Colonic mucosa (tissue), 4 donors: ENCODE results near the gene PTPRN2. TPM values are rescaled to one million over a fixed set of nuclear protein-coding genes. Genes with fewer than 3 reads are reported as not detected.

Experiments used
- DNase-seq: peaks from one replicate; pipeline ENCODE4 v3.0.0-alpha.2; 2020
- H3K27ac ChIP-seq: fragments of 200-600 bp; one replicate; pipeline ENCODE4 v1.8.0; 2021
- H3K27me3 ChIP-seq: fragments of 200-600 bp; one replicate; pipeline ENCODE4 v1.8.0; 2021
- H3K36me3 ChIP-seq: fragments of 200-600 bp; one replicate; pipeline ENCODE4 v1.8.0; 2021
- H3K4me1 ChIP-seq: fragments of 200-600 bp; one replicate; pipeline ENCODE4 v1.8.0; 2021; ENCODE audit warnings: mild to moderate bottlenecking
- H3K4me3 ChIP-seq: fragments of 200-600 bp; one replicate; pipeline ENCODE4 v1.8.0; 2021
- H3K9ac ChIP-seq, 2 donors: one replicate each; pipeline ENCODE4 v1.7.0; 2013; ENCODE audit warnings: control low read depth in 2 of 2, low read depth in 2 of 2, low read length in 2 of 2
- H3K9me3 ChIP-seq: fragments of 200-600 bp; one replicate; pipeline ENCODE4 v1.8.0; 2021
- CTCF ChIP-seq: fragments of 200-600 bp; IDR thresholded peaks from one replicate; pipeline ENCODE4 v1.8.0; 2022; ENCODE audit warnings: antibody characterized with exemption, mild to moderate bottlenecking
- intact Hi-C: fragments of 100-400 bp; cut with DNase I; formaldehyde crosslinking; loops from one replicate; pipeline ENCODE4 v1.14.1; 2022
- total RNA-seq, 2 donors: library from RNA; stranded (reverse); fragmentation: NEBNext Ultra II Directional in 1 of 2; extraction: Animal tissue kit (Norgen Biotek cat#: 25700) in 1 of 2; gene quantifications; one replicate each; pipeline ENCODE4 v1.2.1, GENCODE V29; 2021
- donor health status: healthy.
- donor health status: DM: no; HTN: no; CAD: no.
- donor health status: DM: no; HTN: no; CAD: no.

The PTPRN2 gene
- total RNA-seq, 2 donors from 2014 or later: 14.7 to 21.6 TPM

DNA sequence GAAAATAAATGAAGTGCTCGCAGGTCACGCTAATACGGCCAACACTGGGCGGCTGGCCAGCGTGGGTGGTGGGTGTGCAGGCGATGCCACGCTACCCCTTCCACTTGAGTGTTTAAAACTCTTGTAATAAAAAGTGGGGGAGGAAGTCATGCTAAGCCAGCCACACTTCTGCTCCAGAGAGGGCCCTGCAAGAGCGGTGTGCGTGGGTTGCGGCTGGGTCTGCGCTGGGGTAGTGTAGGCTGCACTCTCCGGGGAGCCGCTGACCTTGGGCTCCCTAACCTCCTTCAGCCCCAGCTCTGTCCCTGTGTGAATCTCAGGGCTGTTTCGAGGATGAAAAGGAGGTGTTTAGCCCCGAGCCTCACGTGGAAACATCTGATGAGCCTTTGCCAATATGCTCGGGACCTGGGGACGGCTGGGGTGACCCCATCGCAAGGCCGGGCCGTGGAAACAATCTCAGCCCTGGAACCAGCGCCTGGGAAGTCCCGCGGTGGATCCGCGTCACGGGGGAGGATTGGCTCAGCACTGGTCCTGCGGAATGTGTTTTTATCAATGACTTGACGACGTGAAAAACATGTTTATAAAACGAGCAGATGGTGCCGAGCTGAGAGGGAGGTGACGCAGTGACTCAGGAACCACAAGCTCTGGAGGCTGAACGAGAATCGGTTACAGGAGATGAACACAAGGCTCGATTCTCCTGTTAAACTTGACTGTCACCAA is 972.4 kb downstream of the PTPRN2 start:
- Histone ChIP-seq H3K27me3 (no peaks in the 10 kb centered on the region), H3K27ac (no peak overlapping the region), H3K9me3 (no peaks in the 10 kb centered on the region), H3K9ac (no peak overlapping the region), H3K4me1 (no peaks in the 10 kb centered on the region), H3K4me3 (no peak overlapping the region), H3K36me3 (no peaks in the 10 kb centered on the region)
- no peak for TF ChIP-seq CTCF
- intact Hi-C loops: no loop called here
- no peak for DNase-seq

GRCh38 chr7:157614457-157615020 is 973.1 kb downstream of the PTPRN2 start:
- DNase-seq: no peak
- H3K4me3 ChIP-seq: no peak overlapping the region
- no peak for TF ChIP-seq CTCF
- no peak overlapping the region for H3K27ac ChIP-seq
- no peaks in the 10 kb centered on the region for H3K4me1 ChIP-seq
- intact Hi-C loops: no loop called here
- H3K36me3 ChIP-seq: no peaks in the 10 kb centered on the region
- no peak overlapping the region for H3K9ac ChIP-seq
- no peaks in the 10 kb centered on the region for H3K9me3 ChIP-seq
- no peaks in the 10 kb centered on the region for H3K27me3 ChIP-seq

DNA sequence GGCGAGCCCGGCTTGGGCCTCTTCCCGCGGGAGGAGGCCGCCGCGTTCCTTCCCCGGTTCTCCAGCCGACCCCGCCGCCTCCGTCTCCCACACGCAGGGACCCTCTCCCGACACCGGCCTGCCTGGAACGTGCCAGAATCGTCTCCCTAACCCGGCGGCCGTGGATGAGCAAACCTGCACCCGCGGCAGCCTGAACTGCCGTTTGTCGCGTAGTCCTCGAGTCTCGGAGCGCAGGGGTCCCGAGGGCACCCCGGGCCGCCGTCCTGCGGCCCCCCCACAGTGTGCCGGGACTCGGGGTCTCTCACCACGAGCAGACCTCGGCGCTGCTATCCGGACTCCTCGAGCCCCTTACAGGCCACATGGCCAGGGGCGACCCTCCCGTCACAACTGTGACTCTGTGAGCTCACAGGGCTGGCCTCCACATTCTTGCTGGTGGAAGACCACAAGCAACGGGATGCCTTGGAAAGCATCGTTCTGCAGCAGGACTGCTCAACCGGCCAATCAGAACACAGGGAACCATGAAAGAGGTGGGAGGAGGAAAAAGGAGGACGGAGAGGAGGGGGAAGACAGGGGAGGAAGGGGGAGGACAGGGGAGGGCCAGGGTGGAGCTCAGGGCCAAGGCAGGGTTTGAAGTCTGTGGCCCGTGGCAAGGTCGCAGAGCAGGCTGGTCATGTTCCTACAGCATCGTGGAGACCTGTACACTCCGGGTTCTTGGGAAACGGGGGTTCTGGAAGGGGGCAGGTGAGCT is 973.9 kb downstream of the PTPRN2 start:
- intact Hi-C loops: no loop called here
- DNase-seq: no peak
- H3K27ac ChIP-seq: no peak overlapping the region

GRCh38 chr7:157612664-157613561 is 974.7 kb downstream of the PTPRN2 start:
- H3K9me3 ChIP-seq: no peaks in the 10 kb centered on the region
- H3K27me3 ChIP-seq: no peaks in the 10 kb centered on the region
- intact Hi-C loops: no loop called here
- H3K27ac ChIP-seq: no peak overlapping the region
- H3K36me3 ChIP-seq: no peaks in the 10 kb centered on the region
- peak overlapping the region; percentile 45 for H3K4me3 ChIP-seq
- H3K4me1 ChIP-seq: no peaks in the 10 kb centered on the region
- peak; percentile 29 for DNase-seq
- TF ChIP-seq CTCF: no peak
- peak overlapping the region in 1 of 2 donors; percentile 62 for H3K9ac ChIP-seq

More for the DNA sequence above, 973.9 kb downstream of the PTPRN2 start:
- Histone ChIP-seq H3K4me3 (peak overlapping the region; percentile 45), H3K9me3 (no peaks in the 10 kb centered on the region), H3K27me3 (no peaks in the 10 kb centered on the region), H3K9ac (peak overlapping the region in 1 of 2 donors; percentile 62), H3K36me3 (no peaks in the 10 kb centered on the region), H3K4me1 (no peaks in the 10 kb centered on the region)
- TF ChIP-seq CTCF: no peak
